HG02588 (cell line): Measurements from ENCODE around the gene COQ8A.
"Not testable (repeated sequence)": the region's sequence is repeated elsewhere in the genome, so short reads cannot be mapped to it uniquely, and the experiment has no call there.

Experiments used
- ATAC-seq: cut with Tn5 transposase; IDR thresholded peaks from one replicate; pipeline ENCODE4 v1.9.1; 2021; ENCODE audit warnings: mild to moderate bottlenecking, moderate library complexity; ENCODE audit not compliant: unreplicated experiment

COQ8A gene

DNA sequence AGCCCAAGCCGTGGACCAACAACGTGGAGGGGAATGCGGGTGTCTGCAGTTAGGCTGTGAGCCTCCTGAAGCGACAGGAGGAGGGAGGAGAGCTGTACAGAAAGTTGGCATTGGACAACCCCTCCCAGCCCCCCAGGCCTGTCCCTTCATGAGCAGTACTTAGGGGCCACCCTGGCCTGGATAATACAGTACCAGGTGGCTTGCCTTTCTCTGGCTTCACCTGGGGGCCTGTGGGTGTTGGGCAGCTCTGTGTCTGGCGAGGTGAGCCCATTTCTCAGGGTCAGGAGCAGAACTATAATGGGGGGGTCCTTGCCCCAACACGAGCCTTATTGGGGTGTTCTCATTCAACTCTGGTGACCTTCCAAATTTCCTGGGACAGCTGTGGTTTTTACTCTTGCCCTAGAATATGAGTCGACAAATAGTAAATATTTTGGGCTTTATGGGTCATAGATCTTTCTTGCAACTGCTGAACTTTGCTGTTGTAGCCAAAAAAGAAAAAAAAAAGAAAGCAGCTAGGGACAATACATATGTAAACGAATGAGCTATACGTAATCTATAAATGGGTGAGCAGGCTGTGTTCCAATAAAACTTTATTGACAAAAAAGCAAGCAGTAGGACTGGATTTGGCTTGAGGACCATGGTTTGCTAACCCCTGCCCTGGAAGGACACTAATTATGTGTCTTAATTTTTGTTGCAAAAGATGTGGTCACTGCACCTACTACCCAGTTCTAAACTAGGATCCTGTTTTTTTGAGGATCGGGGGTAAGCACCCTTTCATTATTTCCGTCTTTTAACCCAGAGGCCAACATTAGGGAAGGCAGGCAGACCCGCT is 11.4 kb downstream of the COQ8A start:
- no peak for ATAC-seq

DNA sequence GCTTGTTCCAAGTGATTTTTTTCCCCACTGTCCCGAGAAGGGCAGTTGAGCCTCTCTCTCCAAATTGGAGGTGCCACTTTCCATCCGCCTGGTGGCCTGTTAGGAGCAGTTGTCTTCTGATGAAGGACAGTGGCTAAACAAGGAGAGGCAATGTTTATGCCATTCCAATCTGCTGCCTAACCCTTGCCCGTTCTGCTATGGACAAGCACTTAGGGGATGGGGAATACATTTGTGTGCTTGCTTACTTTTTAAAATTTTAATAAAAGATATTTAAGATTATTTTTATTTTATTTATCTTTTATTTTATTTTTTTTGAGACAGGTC is 12.0 kb downstream of the COQ8A start:
- no peak for ATAC-seq

DNA sequence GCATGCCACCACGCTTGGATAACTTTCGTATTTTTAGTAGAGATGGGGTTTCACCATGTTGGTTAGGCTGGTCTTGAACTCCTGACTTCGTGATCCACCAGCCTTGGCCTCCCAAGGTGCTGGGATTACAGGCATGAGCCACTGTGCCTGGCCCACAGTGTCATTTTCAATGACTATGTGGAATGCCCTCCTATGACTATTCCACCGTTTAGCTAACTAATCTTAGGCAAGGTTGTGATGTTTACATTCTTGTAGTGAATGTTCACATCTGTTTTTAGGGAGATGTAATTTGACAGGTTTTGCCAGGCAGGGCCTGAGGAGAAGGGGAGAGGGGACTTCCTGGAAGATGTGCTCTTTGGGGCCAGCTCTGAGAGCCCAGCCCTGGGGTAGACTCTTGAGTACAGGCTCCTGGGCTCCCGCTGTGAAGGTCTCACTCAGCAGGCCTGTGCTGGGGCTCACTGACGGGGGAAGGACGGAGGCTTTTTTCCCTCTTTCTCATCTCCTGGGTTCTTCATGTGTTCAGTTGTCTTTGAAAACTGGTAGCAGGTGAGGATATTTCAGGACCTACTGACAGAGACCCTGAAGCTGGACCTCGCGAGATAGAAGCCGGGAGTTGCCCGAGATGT is 13.2 kb downstream of the COQ8A start:
- no peak for ATAC-seq

DNA sequence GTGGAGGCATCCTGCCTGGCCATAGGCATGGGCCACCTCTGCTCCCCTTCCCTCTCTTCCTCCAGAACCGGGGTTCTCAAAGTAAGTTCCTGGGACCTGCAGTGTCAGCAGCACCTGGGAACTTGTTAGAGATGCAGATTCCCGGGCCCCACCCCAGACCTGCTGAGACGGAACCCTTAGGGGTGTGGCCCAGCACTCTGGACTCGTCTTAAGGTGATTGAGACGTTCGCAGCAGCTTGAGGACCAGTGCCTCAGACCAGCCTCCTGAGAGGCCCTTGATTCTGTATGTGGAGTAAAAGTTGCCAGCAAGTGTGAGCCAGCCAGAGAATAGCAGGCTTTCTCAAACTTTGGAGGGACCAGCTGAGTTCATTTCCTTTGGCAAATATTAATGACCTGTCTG is 14.2 kb downstream of the COQ8A start:
- ATAC-seq: no peak

GRCh38 chr1:226954777-226955176 is 14.7 kb downstream of the COQ8A start:
- ATAC-seq: no peak

DNA sequence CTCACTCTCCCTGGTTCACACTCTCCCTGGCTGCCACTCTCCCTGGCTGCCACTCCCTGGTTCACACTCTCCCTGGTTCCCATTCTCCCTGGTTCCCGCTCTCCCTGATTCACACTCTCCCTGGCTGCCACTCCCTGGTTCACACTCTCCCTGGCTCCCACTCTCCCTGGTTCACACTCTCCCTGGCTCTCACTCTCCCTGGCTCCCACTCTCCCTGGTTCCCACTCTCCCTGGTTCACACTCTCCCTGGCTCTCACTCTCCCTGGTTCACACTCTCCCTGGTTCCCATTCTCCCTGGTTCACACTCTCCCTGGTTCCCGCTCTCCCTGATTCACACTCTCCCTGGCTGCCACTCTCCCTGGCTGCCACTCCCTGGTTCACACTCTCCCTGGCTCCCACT is 15.8 kb downstream of the COQ8A start:
- not testable (repeated sequence) for ATAC-seq

DNA sequence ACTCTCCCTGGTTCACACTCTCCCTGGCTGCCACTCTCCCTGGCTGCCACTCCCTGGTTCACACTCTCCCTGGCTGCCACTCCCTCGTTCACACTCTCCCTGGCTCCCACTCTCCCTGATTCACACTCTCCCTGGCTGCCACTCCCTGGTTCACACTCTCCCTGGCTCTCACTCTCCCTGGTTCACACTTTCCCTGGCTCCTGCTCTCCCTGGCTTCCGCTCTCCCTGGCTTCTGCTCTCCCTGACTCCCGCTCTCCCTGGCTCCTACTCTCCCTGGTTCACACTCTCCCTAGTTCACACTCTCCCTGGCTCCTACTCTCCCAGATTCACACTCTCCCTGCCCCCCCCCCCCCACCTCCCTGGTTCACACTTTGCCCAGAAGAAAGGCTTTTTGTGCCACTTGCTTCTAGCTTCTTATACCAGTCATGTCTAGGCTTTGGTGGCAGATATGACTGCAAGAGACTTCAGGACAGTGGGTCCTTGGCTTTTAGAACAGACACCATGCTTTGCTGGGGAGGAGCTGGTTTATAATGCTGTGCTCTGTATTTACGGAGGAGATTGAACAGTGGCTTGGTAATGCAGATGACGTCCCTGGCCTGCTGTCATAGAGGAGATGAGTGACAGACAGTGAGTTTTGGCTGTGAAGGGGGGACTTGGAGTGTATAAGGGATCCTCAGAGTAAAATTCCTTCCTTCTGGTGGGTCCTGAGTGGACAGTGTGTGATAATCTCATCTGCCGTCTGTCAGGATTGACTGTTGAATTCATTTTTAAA is 17.0 kb downstream of the COQ8A start:
- ATAC-seq: no peak

- ATAC-seq: no peak
Observed at GRCh38 chr1:226957714-226958113, 17.6 kb downstream of the COQ8A start.

DNA sequence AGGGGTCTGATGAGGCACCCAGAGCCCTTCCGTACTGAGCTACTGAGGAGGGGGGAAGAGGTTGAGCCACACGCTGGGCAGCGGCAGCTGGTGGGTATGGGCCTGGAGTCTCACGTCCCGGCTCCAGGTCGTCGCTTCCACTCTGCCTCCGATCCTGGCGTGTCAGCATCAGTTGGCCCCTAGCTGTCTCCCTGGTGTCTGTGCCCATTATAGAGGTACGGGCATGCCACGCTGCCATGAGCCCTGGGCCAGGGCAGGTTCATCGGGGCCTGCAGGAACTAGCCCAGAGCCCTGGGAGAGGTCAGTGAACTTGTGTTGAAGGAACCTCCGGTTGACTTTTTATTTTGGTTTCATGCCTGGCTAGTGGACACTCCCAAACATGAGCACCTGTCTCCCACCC is 18.2 kb downstream of the COQ8A start:
- ATAC-seq: no peak

GRCh38 chr1:226960256-226960655 is 20.2 kb downstream of the COQ8A start:
- ATAC-seq: no peak

GRCh38 chr1:226960944-226961765 is 21.1 kb downstream of the COQ8A start:
- ATAC-seq: no peak

- ATAC-seq: no peak
Observed at GRCh38 chr1:226962421-226963391, 22.6 kb downstream of the COQ8A start.

- no peak for ATAC-seq
Observed at GRCh38 chr1:226964068-226964425, 24.0 kb downstream of the COQ8A start.

DNA sequence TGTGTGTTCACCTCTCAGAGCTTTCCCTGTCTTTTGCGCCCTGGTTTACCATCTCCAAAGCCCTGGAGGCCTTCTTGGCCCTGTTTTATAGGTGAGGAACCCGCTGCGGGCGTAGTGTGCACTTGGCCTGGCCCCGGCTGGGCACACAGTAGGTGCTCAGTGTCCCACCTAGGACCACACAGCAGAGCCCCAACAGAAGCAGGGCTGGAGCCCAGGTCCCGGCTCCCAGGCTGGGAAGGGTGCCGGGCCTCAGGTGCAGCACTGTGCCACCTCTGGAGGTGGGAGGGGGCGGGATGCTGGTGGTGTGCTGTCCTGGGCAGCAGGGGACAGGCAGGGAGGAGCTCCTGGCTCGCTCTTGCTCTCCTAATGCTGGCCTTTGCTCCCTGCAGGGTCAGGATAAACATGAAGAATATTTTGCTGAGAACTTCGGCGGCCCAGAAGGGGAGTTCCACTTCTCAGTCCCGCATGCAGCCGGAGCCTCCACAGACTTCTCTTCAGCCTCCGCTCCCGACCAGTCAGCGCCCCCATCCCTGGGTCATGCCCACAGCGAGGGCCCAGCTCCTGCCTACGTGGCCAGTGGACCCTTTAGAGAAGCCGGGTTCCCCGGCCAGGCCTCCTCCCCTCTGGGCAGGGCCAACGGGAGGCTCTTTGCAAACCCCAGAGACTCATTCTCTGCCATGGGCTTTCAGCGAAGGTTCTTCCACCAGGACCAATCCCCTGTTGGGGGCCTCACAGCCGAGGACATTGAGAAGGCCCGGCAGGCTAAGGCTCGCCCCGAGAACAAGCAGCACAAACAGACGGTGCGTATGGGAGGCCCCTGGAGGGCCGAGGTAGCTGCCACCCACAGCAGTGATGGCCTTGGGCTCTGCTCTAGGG is 24.8 kb downstream of the COQ8A start:
- no peak for ATAC-seq

- no peak for ATAC-seq
Observed at GRCh38 chr1:226965581-226966440, 25.7 kb downstream of the COQ8A start.

DNA sequence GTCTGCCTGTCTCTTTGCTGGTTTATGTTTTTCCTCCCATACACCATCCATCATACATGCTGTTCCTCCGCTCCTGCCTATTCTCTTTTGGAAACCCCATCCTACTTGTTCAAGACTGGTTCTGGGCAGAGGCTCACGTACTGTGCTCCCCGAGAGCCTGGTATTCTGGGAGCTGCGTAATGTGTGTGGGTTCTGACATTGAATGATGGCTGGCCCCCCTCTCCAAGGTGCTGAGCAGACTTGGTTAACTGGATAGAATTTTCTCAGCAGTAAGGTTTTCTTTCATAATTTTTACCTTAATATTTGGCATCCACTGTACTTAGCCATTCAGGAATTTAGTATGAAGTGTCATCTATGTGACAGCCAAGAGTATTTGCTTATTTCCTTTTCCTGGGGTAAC is 26.6 kb downstream of the COQ8A start:
- no peak for ATAC-seq

DNA sequence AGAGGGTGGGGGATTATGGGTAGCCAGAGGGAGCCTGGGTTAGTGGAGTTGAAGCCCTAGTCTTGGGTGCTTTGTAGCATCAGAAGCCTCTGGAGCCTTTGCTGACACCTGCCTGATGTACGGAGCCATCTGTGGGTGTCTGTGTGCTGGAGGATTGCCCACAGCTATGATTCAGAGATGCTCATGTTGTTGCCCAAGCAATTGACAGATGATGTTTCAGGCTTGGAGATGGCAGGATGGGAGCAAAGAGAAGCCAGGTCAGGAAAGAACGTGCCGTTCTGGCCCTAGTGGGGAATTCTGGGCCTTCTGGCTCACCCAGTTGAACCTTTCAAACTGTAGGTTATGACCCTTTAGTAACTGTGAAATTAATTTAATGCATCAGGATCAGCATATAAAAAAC is 27.6 kb downstream of the COQ8A start:
- no peak for ATAC-seq

DNA sequence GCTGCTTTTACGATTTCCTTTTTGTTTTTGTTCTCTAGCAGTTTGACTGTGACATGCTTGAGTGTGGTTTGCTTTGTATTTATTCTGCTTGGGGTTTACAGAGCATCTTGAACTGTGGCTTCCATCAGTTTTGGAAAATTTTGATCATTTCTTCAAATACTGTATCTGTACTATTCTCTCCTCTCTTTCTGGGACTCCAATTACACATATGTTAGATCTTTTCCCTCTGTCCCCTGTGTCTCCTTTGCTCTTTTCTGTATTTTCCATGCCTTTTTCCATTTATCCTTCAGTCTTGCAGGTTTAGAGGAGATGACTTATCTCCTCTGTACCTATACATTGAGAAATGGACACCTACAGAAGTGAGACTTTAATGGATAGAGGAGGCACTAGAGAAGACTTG is 31.7 kb downstream of the COQ8A start:
- no peak for ATAC-seq
